ENCODE data around the gene TGFB1. TPM values are rescaled to one million over a fixed set of nuclear protein-coding genes. Genes with fewer than 3 reads are reported as not detected.
"Not testable (repeated sequence)": the region's sequence is repeated elsewhere in the genome, so short reads cannot be mapped to it uniquely, and the experiment has no call there.

TGFB1 gene
- total RNA-seq, 1 donor from 2014 or later: 99.0 TPM

DNA sequence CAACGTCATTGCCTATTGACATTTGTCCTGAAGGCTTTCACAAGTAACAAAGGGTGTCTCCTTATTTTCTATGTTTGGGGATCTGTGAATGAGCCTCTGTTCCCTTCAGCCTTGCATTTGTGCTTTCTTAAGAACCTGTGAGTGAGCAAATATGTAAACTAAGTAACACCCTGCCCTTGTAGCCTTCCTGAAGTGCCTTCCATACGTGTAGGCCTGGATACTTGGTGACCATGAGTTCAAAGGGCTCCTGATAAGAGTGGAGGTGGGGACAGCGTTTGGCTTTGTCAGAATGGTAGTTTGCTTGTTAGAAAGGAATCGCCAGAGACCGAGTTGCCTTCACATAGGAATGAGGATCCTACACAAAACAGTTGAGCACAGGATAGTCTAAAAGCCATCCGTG is 58.2 kb downstream of the TGFB1 start:
- ATAC-seq (peak; percentile 55), DNase-seq (no peak)
- no peaks in the 10 kb centered on the region for H3K27me3 ChIP-seq
- no peaks in the 10 kb centered on the region for H3K9me3 ChIP-seq
- peaks cover 47% of the 10 kb centered on the region for H3K4me1 ChIP-seq
- intact Hi-C loops (cut with DNase I): no loop called here
- TF ChIP-seq, protein P1, sequence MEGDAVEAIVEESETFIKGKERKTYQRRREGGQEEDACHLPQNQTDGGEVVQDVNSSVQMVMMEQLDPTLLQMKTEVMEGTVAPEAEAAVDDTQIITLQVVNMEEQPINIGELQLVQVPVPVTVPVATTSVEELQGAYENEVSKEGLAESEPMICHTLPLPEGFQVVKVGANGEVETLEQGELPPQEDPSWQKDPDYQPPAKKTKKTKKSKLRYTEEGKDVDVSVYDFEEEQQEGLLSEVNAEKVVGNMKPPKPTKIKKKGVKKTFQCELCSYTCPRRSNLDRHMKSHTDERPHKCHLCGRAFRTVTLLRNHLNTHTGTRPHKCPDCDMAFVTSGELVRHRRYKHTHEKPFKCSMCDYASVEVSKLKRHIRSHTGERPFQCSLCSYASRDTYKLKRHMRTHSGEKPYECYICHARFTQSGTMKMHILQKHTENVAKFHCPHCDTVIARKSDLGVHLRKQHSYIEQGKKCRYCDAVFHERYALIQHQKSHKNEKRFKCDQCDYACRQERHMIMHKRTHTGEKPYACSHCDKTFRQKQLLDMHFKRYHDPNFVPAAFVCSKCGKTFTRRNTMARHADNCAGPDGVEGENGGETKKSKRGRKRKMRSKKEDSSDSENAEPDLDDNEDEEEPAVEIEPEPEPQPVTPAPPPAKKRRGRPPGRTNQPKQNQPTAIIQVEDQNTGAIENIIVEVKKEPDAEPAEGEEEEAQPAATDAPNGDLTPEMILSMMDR (IDR thresholded peaks at IDR 0.05): no peak
- no peak overlapping the region for H3K27ac ChIP-seq
- H3K4me3 ChIP-seq: no peak overlapping the region
- peaks cover 76% of the 10 kb centered on the region for H3K36me3 ChIP-seq

DNA sequence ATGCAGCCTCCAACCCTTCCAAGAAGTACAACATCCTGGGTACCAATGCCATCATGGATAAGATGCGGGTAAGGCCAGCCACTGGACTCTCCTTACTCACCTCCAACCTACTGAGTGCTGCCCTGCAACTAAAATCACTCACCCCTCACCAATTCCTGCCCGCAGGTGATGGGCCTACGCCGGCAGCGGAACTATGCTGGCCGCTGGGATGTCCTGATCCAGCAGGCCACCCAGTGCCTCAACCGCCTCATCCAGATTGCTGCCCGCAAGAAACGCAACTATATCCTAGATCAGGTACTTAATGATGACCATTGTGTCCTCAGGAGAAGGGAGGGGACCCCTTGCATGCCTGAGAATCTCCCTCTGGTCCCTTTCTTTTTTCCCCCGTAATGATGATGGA is 59.3 kb downstream of the TGFB1 start:
- Histone ChIP-seq H3K9me3 (no peaks in the 10 kb centered on the region), H3K36me3 (peaks cover 78% of the 10 kb centered on the region), H3K4me3 (no peak overlapping the region), H3K4me1 (peaks cover 36% of the 10 kb centered on the region), H3K27me3 (no peaks in the 10 kb centered on the region), H3K27ac (no peak overlapping the region)
- TF ChIP-seq, protein P1 (IDR thresholded peaks at IDR 0.05): no peak
- intact Hi-C loops (cut with DNase I): no loop called here
- no peak for DNase-seq
- ATAC-seq: no peak

DNA sequence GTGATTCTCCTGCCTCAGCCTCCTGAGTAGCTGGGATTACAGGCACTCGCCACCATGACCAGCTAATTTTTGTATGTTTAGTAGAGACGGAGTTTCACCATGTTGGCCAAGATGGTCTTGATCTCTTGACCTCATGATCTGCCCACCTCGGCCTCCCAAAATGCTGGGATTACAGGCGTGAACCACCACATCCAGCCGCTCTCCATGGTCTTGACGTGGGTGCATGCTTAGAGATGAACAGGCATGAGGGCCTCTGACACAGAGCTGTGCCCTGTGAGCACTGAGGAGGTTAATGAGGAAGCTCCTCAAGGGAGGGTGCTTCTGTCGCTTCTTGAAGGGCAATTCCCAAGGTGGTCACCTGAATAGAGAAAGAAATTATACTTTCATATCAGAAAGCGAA is 63.9 kb downstream of the TGFB1 start:
- peaks cover 100% of the 10 kb centered on the region for H3K36me3 ChIP-seq
- H3K4me1 ChIP-seq; DNase-seq; H3K27me3 ChIP-seq; intact Hi-C loops (cut with DNase I); ATAC-seq; H3K9me3 ChIP-seq; H3K4me3 ChIP-seq; H3K27ac ChIP-seq: not testable (repeated sequence)

DNA sequence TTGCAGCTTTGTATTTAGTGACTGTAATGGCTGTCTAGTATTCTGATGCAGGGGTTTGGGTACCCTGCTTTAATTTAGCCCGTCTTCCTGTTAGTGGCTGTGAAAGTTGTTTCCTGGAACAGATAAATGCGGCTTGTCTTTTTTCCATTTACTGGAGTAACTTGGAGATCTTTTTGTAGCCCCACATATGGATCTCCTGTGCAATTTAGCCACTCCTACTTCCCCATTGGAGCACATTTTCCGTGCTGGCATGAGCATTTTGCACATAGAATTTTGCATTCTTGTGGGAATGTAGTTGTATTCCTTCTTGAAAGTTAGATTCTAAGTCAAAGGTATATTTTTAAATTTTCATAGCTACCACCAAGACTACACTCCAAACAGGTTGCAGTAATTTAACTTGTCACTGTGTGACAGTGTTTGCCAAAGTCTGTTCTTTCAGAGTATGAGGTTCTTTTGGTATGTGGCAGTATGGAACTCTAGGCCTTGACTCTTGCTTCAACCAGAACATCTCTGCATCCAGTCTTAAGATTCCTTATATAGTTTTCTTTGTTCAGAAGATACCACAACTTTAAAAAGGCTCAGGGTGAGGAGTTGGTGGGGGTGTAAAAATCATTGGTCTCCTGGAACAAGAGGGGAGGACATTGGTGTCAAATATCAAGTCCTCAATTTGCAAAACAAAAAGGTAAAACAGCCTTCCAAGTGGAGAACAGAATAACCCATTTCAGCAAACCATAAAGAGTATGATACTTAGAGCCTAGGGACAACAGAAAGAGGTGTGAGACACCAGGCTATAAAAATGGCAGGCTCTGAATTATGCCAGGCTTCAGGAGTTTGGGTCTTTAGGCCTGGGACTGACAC is 64.8 kb downstream of the TGFB1 start:
- Histone ChIP-seq H3K27me3 (no peaks in the 10 kb centered on the region), H3K4me1 (no peaks in the 10 kb centered on the region), H3K9me3 (no peaks in the 10 kb centered on the region), H3K27ac (no peak overlapping the region), H3K4me3 (no peak overlapping the region), H3K36me3 (peaks cover 100% of the 10 kb centered on the region)
- intact Hi-C loops (cut with DNase I): no loop called here
- TF ChIP-seq, protein P1 (IDR thresholded peaks at IDR 0.05): no peak
- DNase-seq: no peak
- ATAC-seq: no peak

Other genes starting within 250 kb of the TGFB1 start
- gene CYP2F1, start 239.5 kb downstream of the TGFB1 start, total RNA-seq: not detected
- 11.1 TPM for gene CYP2S1, start 160.7 kb downstream of the TGFB1 start, total RNA-seq
- 59.1 TPM for gene AXL, start 134.7 kb downstream of the TGFB1 start, total RNA-seq
- 171 TPM for gene HNRNPUL1, start 89.5 kb downstream of the TGFB1 start, total RNA-seq
- gene CCDC97, start 43.8 kb downstream of the TGFB1 start, total RNA-seq: 31.9 TPM
- 5.5 TPM for gene B9D2, start 10.2 kb upstream of the TGFB1 start, total RNA-seq
- 19.5 TPM for gene TMEM91, start 22.6 kb upstream of the TGFB1 start, total RNA-seq
- 12.4 TPM for gene EXOSC5, start 43.4 kb upstream of the TGFB1 start, total RNA-seq
- gene BCKDHA, start 43.9 kb upstream of the TGFB1 start, total RNA-seq: 15.0 TPM
- gene B3GNT8, start 73.5 kb upstream of the TGFB1 start, total RNA-seq: 31.3 TPM
- 54.9 TPM for gene DMAC2, start 86.0 kb upstream of the TGFB1 start, total RNA-seq
- not detected for gene ERICH4, start 89.2 kb upstream of the TGFB1 start, total RNA-seq
- 16.3 TPM for gene CEACAM21, start 222.2 kb upstream of the TGFB1 start, total RNA-seq

Measured in upper lobe of right lung (tissue), 1 donor.